Muscle layer of duodenum (tissue), 2 donors: Measurements from ENCODE around the gene FGFR2.

Experiments
- H3K27ac ChIP-seq: one replicate; pipeline ENCODE4 v1.7.0; 2013; ENCODE audit warnings: mild to moderate bottlenecking, low read length
- H3K27me3 ChIP-seq: one replicate; pipeline ENCODE4 v1.7.0; 2013; ENCODE audit warnings: low read depth, mild to moderate bottlenecking, control low read depth, low read length
- H3K36me3 ChIP-seq, 2 donors: one replicate each; pipeline ENCODE4 v1.7.0; 2013; ENCODE audit warnings: low read length in 2 of 2, control low read depth in 1 of 2, mild to moderate bottlenecking in 1 of 2; ENCODE audit not compliant: insufficient read depth in 2 of 2, control insufficient read depth in 1 of 2
- H3K4me1 ChIP-seq, 2 donors: one replicate each; pipeline ENCODE4 v1.7.0; 2013; ENCODE audit warnings: low read length in 2 of 2, mild to moderate bottlenecking in 2 of 2, control low read depth in 1 of 2, moderate library complexity in 1 of 2; ENCODE audit not compliant: insufficient read depth in 2 of 2, control insufficient read depth in 1 of 2
- H3K4me3 ChIP-seq, 2 donors: one replicate each; pipeline ENCODE4 v1.7.0; 2013; ENCODE audit warnings: low read length in 2 of 2, low read depth in 1 of 2, mild to moderate bottlenecking in 1 of 2
- H3K9me3 ChIP-seq, 2 donors: one replicate each; pipeline ENCODE4 v1.7.0; 2013; ENCODE audit warnings: low read length in 2 of 2, control low read depth in 1 of 2, mild to moderate bottlenecking in 1 of 2; ENCODE audit not compliant: control insufficient read depth in 1 of 2
- donor health status: healthy.

FGFR2 gene

DNA sequence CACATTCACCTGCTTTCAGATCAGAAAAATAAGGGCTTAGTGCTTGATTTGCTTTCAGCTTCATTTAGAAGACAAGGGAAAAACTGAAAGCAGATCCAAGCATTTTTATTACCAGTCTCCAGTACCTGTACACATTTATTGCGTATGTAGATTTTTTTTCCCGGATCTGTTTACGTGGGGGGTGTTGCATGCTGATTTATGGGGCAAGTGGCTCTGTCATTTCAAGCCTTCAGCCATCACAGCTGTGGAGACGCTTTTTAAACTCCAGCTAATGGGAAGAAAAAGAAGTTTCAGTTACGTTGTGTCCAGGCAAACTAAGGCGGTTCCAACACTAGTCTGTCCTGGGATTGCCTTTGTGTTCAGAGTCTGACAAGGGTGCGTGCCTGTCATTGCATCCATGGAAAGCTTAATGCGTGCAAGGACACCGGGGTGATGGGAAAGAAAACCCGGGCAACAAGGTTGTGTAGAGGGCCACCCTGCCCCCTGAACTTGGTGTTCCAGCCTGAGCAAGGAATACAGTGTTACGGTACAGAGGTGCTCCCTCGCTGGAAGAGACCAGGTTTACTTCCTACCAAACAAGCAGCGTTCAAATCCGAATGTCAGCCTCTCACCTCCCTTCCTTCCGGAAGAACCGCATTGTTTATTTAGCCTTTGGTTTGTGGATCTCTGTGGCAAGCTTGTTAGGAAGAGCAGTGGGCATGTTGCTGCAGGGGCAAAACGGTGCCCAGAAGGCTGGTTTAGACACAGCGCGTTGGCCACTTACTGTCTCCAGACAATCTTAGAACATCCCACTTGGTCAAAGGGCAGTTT, 128.2 kb downstream of the FGFR2 start:
- H3K27me3 ChIP-seq: no peaks in the 10 kb centered on the region
- H3K27ac ChIP-seq: no peak overlapping the region
- H3K36me3 ChIP-seq: no peaks in the 10 kb centered on the region
- H3K4me1 ChIP-seq: no peaks in the 10 kb centered on the region
- H3K4me3 ChIP-seq: no peak overlapping the region
- H3K9me3 ChIP-seq: no peaks in the 10 kb centered on the region

DNA sequence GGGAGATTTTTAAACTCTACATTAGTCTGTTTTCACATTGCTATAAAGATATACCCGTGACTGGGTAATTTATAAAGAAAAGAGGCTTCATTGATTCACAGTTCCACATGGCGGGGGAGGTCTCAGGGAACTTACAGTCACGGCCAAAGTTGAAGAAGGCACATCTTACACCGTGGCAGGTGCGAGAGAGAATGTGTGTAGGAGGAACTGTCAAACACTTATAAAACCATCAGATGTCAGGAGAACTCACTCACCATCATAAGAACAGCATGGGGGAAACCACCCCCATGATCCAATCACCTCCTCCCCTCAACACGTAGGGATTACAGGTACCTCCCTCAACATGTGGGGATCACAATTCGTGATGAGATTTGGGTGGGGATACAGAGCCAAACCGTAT, 129.5 kb downstream of the FGFR2 start:
- no peak overlapping the region for H3K4me3 ChIP-seq
- no peak overlapping the region for H3K27ac ChIP-seq
- no peaks in the 10 kb centered on the region for H3K4me1 ChIP-seq
- H3K27me3 ChIP-seq: no peaks in the 10 kb centered on the region
- no peaks in the 10 kb centered on the region for H3K36me3 ChIP-seq
- no peaks in the 10 kb centered on the region for H3K9me3 ChIP-seq

DNA sequence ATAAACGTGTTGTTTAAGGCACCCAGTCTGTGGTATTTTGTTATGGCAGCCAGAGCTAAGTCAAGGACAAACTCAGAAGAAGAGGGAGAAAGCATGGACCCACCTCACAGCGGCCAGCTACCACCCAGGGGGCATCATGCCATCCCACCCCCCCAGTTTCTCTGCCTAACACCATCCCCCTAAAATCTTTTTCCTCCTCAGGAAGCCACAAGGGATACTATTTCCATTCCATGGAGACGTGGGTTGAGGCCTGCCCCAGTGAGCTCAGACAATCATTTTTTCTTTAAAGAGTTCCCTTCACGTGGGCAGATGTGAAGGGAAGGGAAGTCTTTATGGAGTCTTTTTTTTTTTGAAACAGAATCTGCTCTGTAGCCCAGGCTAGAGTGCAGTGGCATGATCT, 131.8 kb downstream of the FGFR2 start:
- no peak overlapping the region for H3K27ac ChIP-seq
- no peaks in the 10 kb centered on the region for H3K4me1 ChIP-seq
- no peaks in the 10 kb centered on the region for H3K27me3 ChIP-seq
- H3K4me3 ChIP-seq: no peak overlapping the region
- H3K36me3 ChIP-seq: no peaks in the 10 kb centered on the region
- H3K9me3 ChIP-seq: no peaks in the 10 kb centered on the region

DNA sequence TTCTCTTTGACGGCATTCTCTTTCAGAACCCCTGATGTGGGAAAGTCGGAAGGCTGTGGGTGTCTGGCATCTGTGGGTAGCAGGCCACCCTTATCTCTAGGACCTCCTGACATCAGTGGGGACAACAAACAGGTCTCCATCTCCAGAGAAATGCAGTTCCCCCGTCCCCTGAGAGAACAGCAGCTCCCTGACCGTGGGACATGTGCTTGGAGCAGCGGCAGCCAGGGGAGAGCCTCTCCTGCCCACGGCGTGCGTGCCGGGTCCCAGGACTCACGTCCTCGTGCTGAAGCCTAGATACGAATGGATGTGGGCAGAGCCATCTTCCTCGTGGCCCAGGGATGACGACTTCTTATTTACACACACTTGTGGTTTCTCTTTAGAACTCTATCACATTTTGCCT, 133.0 kb downstream of the FGFR2 start:
- H3K9me3 ChIP-seq: no peaks in the 10 kb centered on the region
- H3K4me3 ChIP-seq: no peak overlapping the region
- H3K27ac ChIP-seq: no peak overlapping the region
- H3K27me3 ChIP-seq: no peaks in the 10 kb centered on the region
- H3K36me3 ChIP-seq: no peaks in the 10 kb centered on the region
- no peaks in the 10 kb centered on the region for H3K4me1 ChIP-seq

GRCh38 chr10:121464517-121464916, 133.7 kb downstream of the FGFR2 start:
- H3K9me3 ChIP-seq: no peaks in the 10 kb centered on the region
- no peaks in the 10 kb centered on the region for H3K36me3 ChIP-seq
- no peak overlapping the region for H3K4me3 ChIP-seq
- H3K27ac ChIP-seq: no peak overlapping the region
- no peaks in the 10 kb centered on the region for H3K4me1 ChIP-seq
- H3K27me3 ChIP-seq: no peaks in the 10 kb centered on the region

GRCh38 chr10:121462955-121463354, 135.3 kb downstream of the FGFR2 start:
- H3K27ac ChIP-seq: no peak overlapping the region
- H3K36me3 ChIP-seq: no peaks in the 10 kb centered on the region
- no peaks in the 10 kb centered on the region for H3K27me3 ChIP-seq
- H3K4me3 ChIP-seq: no peak overlapping the region
- H3K4me1 ChIP-seq: no peaks in the 10 kb centered on the region
- no peaks in the 10 kb centered on the region for H3K9me3 ChIP-seq

DNA sequence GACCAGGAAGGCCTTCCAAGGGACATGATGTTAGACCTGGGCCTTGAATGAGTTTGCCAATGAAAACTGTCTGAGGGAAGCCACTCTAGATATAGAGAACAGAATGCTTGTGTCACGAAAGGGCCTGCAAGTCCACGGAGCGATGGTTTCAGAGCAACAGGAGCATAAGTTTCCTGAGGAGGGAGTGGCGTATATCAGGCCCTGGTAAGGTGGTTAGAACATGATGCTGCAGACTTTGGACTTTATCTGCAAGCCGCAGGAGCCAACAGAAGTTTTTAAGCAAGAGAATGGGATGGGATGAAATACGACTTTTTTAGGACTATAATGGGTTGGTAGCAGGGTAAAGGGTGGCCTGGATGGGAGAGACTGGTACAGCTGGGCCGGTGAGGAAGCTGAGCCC, 136.0 kb downstream of the FGFR2 start:
- no peaks in the 10 kb centered on the region for H3K9me3 ChIP-seq
- H3K36me3 ChIP-seq: no peaks in the 10 kb centered on the region
- no peaks in the 10 kb centered on the region for H3K4me1 ChIP-seq
- no peak overlapping the region for H3K4me3 ChIP-seq
- H3K27me3 ChIP-seq: no peaks in the 10 kb centered on the region
- H3K27ac ChIP-seq: no peak overlapping the region

DNA sequence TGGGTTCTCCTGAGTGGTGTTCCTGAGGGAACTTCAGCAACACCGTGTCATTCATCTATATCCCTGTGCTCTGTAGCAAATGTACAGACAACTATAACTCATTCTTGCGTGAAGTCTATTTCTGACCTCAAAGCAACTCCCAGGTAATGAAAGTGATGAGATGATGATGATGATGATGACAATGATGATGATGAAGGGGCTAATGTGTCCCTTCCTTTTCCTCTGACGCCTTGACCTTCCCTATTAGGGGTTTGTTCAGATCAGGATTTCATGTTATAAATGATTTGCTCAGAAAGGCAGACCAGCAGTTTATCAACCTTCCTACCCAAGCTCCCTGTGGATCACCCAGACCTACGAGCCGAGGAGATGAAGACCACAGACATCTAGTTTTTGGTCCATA, 136.9 kb downstream of the FGFR2 start:
- no peaks in the 10 kb centered on the region for H3K36me3 ChIP-seq
- H3K27me3 ChIP-seq: no peaks in the 10 kb centered on the region
- H3K9me3 ChIP-seq: no peaks in the 10 kb centered on the region
- H3K4me3 ChIP-seq: no peak overlapping the region
- H3K27ac ChIP-seq: no peak overlapping the region
- H3K4me1 ChIP-seq: no peaks in the 10 kb centered on the region

DNA sequence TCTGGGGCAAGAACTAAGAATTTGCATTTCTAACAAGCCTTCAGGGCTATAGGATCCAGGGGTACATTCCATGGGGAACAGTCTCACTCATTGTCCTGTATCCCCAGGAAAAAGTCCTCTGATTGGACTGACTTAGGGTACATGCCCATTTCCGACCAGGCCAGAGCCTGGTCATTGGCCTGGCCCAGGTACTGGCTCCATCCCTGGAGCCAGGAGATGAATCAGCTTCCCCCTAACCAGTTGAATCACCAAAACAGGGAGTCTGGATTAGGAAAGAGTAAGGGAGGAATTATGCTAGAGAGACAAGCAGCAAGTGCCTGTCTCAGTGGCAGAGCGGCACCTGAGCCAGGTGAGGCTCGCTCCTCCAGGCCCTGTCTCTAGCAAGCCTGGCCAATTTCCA, 137.5 kb downstream of the FGFR2 start:
- Histone ChIP-seq H3K4me1 (no peaks in the 10 kb centered on the region), H3K27me3 (no peaks in the 10 kb centered on the region), H3K4me3 (no peak overlapping the region), H3K27ac (peak overlapping the region; percentile 26), H3K9me3 (no peaks in the 10 kb centered on the region), H3K36me3 (no peaks in the 10 kb centered on the region)

DNA sequence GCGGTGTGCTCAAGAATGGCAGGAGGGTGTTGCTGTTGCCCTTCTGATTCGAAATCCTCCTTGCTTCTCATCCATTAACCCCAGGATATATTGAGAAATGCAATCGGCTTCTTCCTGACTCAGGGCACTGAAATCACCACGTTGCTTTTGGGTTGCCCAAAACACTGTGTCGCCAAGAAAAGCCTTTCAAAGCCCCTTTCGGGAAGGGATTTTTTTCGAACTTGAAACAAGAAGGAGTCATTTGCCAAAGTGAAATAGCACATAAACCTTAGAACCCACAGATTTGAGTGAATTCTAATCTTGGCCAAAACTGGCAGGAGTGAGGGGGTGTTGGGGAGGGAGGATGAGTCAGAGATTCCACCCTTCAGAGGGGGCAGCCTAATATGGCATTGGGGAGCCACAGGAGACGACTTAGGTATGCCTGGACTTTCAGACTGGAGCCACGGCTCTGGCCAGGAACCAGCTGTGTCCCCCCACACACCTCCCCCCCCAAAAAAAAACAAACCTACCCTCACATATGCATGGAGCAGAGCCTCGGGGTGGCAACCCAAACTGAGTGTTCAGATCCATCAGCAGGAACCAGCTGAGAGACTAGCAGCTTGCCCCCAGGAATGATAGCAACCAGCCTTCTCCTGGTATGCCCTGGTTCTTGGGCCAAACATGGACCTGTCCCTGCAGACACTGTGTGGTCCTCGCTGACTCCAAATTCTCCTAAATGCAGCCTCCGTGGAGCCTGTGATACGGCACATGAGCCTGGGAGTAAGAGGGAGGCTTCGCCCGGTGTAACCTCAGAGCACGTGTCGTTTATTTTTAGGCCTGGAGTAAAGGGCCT, 138.4 kb downstream of the FGFR2 start:
- H3K4me1 ChIP-seq: no peaks in the 10 kb centered on the region
- H3K27me3 ChIP-seq: no peaks in the 10 kb centered on the region
- no peak overlapping the region for H3K4me3 ChIP-seq
- H3K36me3 ChIP-seq: no peaks in the 10 kb centered on the region
- peak overlapping the region; percentile 30 for H3K27ac ChIP-seq
- H3K9me3 ChIP-seq: no peaks in the 10 kb centered on the region

- Histone ChIP-seq H3K36me3 (no peaks in the 10 kb centered on the region), H3K27ac (peak overlapping the region; percentile 30), H3K4me1 (no peaks in the 10 kb centered on the region), H3K9me3 (no peaks in the 10 kb centered on the region), H3K27me3 (no peaks in the 10 kb centered on the region), H3K4me3 (no peak overlapping the region)
Observed at GRCh38 chr10:121459279-121459621, 139.0 kb downstream of the FGFR2 start.
